Activated CD4-positive, CD25-positive, alpha-beta regulatory T cell (primary cell): ENCODE measurements around the gene TSC22D4.

Experiments
- DNase-seq, 4 experiments: peaks; one replicate each; lab custom pipeline; 2025; lab: John Stamatoyannopoulos, UW

TSC22D4 gene

DNA sequence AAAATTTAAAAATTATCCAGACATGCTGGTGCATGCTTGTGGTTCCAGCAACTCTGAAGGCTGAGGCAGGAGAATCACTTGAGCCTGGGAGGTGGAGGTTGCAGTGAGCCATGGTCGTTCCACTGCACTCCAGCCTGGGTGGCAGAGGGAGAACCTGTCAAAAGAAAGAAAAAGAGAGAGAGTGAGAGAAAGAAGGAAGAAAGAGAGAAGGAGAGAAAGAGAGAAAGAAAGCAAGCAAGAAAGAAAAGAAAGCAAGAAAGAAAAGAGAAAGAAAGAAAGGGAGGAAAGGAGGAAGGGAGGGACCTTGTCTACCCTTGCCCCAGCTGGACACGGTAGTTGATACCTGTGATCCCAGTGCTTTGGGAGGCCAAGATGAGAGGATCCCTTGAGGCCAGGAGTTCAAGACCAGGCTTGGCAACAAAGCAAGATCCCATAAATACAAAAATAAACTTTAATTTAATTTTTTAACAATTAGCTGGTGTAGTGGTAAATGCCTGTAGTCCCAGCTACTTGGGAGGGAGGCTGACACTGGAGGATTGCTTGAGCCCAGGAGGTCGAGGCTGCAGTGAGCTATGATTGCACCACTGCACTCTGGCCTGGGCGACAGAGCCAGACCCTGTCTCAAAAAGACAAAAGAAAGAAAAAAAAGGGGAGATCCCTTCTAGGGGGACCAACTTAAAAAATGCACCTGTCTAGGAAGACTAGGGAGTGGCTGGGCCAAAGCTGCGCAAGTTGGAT, 13.9 kb upstream of the TSC22D4 start:
- DNase-seq, result no peak

GRCh38 chr7:100491192-100491578, 12.2 kb upstream of the TSC22D4 start:
- no peak for DNase-seq

GRCh38 chr7:100490483-100491191, 11.6 kb upstream of the TSC22D4 start:
- no peak for DNase-seq

DNA sequence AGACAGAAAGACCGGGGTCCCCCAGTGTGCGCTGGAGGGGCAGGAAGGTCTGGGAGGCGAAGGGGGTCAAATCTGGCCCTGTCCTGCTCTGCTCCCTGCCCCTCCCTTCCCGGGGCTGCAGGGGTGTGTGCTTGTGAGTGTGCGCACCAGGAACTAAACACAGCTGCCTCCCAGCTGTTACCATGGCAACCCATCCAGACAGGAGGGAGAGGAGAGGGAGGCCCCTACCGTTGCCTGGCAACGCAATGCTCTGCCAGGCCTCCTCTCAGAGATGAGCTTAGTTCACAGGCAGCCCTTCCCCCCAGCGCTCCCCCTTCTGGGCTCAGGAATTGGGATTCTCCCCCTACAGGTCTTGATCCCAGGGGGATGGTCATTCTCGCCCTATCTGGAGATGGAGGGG, 10.8 kb upstream of the TSC22D4 start:
- DNase-seq, result no peak

DNA sequence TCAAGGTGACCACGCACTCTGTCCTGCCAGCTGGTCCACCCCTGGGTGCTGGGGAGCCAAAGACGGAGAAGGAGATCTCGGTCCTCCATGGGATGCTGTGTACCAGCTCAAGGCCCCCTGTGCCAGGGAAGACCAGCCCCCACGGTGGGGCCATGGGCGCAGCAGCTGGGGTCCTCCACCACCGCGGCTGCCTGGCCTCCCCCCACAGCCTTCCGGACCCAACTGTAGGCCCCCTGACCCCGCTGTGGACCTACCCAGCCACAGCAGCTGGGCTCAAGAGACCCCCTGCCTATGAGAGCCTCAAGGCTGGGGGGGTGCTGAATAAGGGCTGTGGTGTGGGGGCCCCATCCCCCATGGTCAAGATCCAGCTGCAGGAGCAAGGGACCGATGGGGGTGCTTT, 10.1 kb upstream of the TSC22D4 start:
- no peak for DNase-seq

GRCh38 chr7:100488333-100489095, 9.5 kb upstream of the TSC22D4 start:
- no peak for DNase-seq

DNA sequence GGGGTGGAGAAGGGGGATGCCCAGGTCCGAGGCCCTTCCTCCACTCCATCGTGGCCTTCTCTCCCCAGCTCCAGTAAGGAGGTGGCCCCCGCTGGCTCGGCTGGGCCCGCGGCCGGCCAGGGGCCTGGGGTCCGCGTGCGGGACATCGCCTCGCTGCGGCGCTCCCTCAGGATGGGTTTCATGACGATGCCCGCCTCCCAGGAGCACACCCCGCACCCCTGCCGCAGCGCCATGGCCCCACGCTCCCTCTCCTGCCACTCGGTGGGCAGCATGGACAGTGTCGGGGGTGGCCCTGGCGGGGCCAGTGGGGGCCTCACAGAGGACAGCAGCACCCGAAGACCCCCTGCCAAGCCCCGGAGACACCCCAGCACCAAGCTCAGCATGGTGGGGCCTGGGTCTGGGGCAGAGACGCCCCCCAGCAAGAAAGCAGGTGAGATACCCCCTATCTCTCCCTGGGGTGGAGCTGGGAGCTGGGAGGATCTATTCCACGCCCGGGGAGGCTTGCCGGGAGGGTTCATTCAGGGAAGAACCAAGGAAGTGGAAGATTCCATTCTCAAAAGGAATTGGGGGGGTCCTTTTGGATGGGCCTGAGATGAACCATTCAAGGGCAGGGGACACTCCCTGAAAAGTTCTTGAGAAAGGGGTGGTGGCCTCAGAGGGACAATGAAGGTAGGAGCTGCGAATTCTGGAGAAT, 7.9 kb upstream of the TSC22D4 start:
- DNase-seq, result no peak

GRCh38 chr7:100486111-100486636, 7.2 kb upstream of the TSC22D4 start:
- DNase-seq, result no peak

- no peak for DNase-seq
These were observed 6.5 kb upstream of the TSC22D4 start for GRCh38 chr7:100485471-100485876.

GRCh38 chr7:100484673-100485045, 5.6 kb upstream of the TSC22D4 start:
- no peak for DNase-seq

GRCh38 chr7:100483722-100484672, 5.0 kb upstream of the TSC22D4 start, which contains the start of gene NYAP1:
Gene NYAP1, plus strand, starts transcription at chr7:100483927. Its CDS starts 1,385 bp downstream, at chr7:100485312.
- peak; percentile 37 to 49 (median 43) for DNase-seq

- DNase-seq, result peak; percentile 64 to 77 (median 74)
These were observed 4.2 kb upstream of the TSC22D4 start for GRCh38 chr7:100483090-100483721.

DNA sequence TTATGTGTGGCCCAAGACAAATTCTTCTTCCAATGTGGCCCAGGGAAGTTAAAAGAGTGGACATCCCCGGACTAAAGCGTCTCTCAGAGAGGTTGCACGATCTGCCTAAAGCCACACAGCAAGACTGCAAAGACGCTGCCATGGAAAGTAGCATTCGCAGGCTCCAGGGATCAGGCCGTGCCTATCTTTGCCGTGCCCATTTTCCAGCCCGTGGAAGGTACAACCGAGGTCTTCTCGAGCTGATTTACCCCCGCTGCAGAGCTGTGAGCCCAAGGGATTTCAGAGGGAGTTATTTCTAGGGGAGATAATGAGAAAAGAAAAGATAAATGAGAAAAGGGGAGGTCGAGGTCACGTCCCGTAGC, 3.7 kb upstream of the TSC22D4 start:
- no peak for DNase-seq

DNA sequence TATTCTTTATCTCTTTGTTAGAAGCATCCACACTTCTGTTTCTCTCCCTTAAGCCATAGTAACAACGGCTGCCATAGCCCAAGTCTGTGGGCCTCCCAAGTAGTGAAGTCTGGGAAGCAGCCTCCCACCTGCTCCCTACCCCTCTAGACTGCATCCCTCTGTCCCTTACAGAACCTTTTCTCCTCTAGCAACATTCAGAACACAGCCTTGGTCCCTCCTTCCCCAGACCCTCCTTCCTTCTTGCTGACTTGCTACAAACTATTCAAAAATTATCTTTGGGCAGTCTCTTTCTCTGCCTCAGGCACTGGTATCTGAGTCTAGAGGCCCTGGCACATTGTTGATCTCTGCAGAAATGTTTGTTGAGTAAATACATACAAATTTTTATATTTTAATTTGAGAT, 2.5 kb upstream of the TSC22D4 start:
- DNase-seq, result no peak

DNA sequence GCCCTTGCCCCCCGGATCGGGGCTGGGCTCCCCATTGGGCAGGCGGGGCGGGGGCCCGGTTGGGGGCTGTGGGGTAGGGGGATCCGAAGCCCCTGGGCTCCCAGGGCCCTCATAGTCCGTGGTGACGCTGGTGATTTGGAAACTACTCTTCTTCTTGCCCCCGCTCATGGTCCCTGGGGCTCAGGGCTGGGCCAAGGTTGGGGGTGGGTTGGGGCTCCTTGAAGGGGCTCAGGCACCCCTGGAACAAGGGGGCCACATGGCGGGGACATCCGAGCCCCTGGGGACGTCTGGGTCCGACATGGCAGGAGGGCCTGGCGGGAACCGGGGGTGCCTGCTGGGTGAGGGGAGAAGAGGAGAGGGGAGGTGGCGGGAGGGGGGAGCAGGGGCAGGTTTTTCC, 1.1 kb downstream of the TSC22D4 start:
- no peak for DNase-seq

DNA sequence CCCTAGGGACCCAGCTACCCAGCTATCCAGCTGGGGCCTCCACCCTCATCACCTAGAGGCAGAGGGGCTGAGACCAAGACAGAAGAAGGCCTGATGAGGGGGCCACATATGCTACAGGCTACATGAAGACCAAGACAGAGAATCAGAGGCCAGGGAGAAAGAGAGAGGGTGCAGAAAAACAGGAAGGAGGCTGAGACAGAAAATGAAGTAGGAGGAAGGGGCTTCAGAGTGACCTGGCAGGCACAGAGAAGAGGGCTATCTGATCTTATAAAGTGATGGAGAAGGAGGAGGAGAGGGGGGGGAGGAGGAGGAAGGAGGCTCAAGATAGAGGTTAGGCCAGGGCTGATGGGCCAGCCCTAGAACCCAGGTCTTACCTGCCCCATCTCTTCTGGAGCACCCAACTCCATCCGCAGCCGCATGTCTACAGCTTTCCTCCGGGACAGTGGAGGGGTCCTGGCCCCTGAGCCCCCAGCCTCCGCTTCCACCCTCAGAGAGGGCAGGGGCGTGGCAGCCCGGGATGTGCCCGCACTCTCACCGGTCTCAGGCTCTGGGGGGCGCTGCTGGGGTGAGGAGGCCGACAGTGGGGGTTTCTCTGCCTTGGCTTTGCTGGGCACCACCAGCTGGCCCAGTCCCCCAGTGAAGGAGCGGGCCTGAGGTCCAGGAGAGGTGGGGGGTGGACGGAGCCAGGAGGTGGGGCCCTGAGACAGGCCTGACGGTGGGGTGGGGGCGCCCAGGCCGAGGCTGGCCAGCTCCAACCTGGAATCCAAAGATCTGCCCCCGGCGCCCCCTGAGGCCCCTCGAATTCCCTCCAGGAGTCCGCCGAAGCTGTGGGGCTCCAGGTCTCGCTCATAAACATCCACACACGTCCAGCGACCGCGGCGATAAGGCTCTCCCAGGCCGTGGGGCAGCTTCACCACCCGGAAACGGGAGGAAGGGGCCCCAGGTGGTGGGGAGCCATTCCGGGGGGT, 1.8 kb downstream of the TSC22D4 start:
- peak in 2 of 4 experiments; percentile 10 to 18 for DNase-seq

GRCh38 chr7:100476101-100476780, 2.8 kb downstream of the TSC22D4 start:
- no peak for DNase-seq

GRCh38 chr7:100475549-100475948, 3.5 kb downstream of the TSC22D4 start:
- DNase-seq, result no peak
